Measurements from ENCODE around the gene KCTD20. TPM values are rescaled to one million over a fixed set of nuclear protein-coding genes. Genes with fewer than 3 reads are reported as not detected.
"Not testable (repeated sequence)": the region's sequence is repeated elsewhere in the genome, so short reads cannot be mapped to it uniquely, and the experiment has no call there.

The KCTD20 gene
- polyA plus RNA-seq, 4 donors, result 46.7 to 85.6 (median 52.5) TPM

GRCh38 chr6:36443471-36444428 lies 950 bp downstream of the KCTD20 start:
- peak in 1 of 4 donors; percentile 11 for DNase-seq (ENCODE audit: low read depth in 4 of 4, low spot score in 3 of 4)

- no peak for DNase-seq (ENCODE audit: low read depth in 4 of 4, low spot score in 3 of 4)
Measured at GRCh38 chr6:36444470-36444869, 1.7 kb downstream of the KCTD20 start.

GRCh38 chr6:36445621-36446020 lies 2.8 kb downstream of the KCTD20 start:
- no peak for DNase-seq (ENCODE audit: low read depth in 4 of 4, low spot score in 3 of 4)

- not testable (repeated sequence) for DNase-seq (ENCODE audit: low read depth in 4 of 4, low spot score in 3 of 4)
Measured at GRCh38 chr6:36449173-36449572, 6.4 kb downstream of the KCTD20 start.

GRCh38 chr6:36452897-36453296 lies 10.1 kb downstream of the KCTD20 start:
- DNase-seq (ENCODE audit: low read depth in 4 of 4, low spot score in 3 of 4), result not testable (repeated sequence)

GRCh38 chr6:36455486-36456027 lies 12.8 kb downstream of the KCTD20 start:
- no peak for DNase-seq (ENCODE audit: low read depth in 4 of 4, low spot score in 3 of 4)

GRCh38 chr6:36459501-36459900 lies 16.7 kb downstream of the KCTD20 start:
- no peak for DNase-seq (ENCODE audit: low read depth in 4 of 4, low spot score in 3 of 4)

- DNase-seq (ENCODE audit: low read depth in 4 of 4, low spot score in 3 of 4), result no peak
Measured at GRCh38 chr6:36460916-36461315, 18.1 kb downstream of the KCTD20 start.

- DNase-seq (ENCODE audit: low read depth in 4 of 4, low spot score in 3 of 4), result no peak
Measured at GRCh38 chr6:36461646-36462045, 18.8 kb downstream of the KCTD20 start.

- DNase-seq (ENCODE audit: low read depth in 4 of 4, low spot score in 3 of 4), result no peak
Measured at GRCh38 chr6:36463676-36464075, 20.9 kb downstream of the KCTD20 start.

- DNase-seq (ENCODE audit: low read depth in 4 of 4, low spot score in 3 of 4), result no peak
Measured at GRCh38 chr6:36464233-36464632, 21.4 kb downstream of the KCTD20 start.

- DNase-seq (ENCODE audit: low read depth in 4 of 4, low spot score in 3 of 4), result no peak
Measured at GRCh38 chr6:36467625-36468024, 24.8 kb downstream of the KCTD20 start.

GRCh38 chr6:36469148-36469661 lies 26.4 kb downstream of the KCTD20 start:
- no peak for DNase-seq (ENCODE audit: low read depth in 4 of 4, low spot score in 3 of 4)

- no peak for DNase-seq (ENCODE audit: low read depth in 4 of 4, low spot score in 3 of 4)
Measured at GRCh38 chr6:36469946-36470345, 27.1 kb downstream of the KCTD20 start.

- DNase-seq (ENCODE audit: low read depth in 4 of 4, low spot score in 3 of 4), result no peak
Measured at GRCh38 chr6:36478051-36478526, 35.3 kb downstream of the KCTD20 start.

GRCh38 chr6:36479256-36479655 lies 36.5 kb downstream of the KCTD20 start:
- DNase-seq (ENCODE audit: low read depth in 4 of 4, low spot score in 3 of 4), result no peak

GRCh38 chr6:36483326-36483725 lies 40.5 kb downstream of the KCTD20 start:
- not testable (repeated sequence) for DNase-seq (ENCODE audit: low read depth in 4 of 4, low spot score in 3 of 4)

- DNase-seq (ENCODE audit: low read depth in 4 of 4, low spot score in 3 of 4), result no peak
Measured at GRCh38 chr6:36484736-36485135, 41.9 kb downstream of the KCTD20 start.

GRCh38 chr6:36487698-36488097 lies 44.9 kb downstream of the KCTD20 start:
- DNase-seq (ENCODE audit: low read depth in 4 of 4, low spot score in 3 of 4), result no peak

- DNase-seq (ENCODE audit: low read depth in 4 of 4, low spot score in 3 of 4), result no peak
Measured at GRCh38 chr6:36488221-36488620, 45.4 kb downstream of the KCTD20 start.

GRCh38 chr6:36489426-36489825 lies 46.6 kb downstream of the KCTD20 start:
- no peak for DNase-seq (ENCODE audit: low read depth in 4 of 4, low spot score in 3 of 4)
